Right cardiac atrium (tissue), 5 donors: Measurements from ENCODE around the gene FRMD4A. TPM values are rescaled to one million over a fixed set of nuclear protein-coding genes. Genes with fewer than 3 reads are reported as not detected.
"Not testable (repeated sequence)": the region's sequence is repeated elsewhere in the genome, so short reads cannot be mapped to it uniquely, and the experiment has no call there.

Experiments used
- ATAC-seq, 2 donors: fragments of 200-7000 bp; cut with Tn5 transposase; one replicate each; pipeline versions ENCODE4 v1.8.0 to v1.9.1; 2020; ENCODE audit warnings: moderate library complexity in 2 of 2, mild to moderate bottlenecking in 1 of 2
- DNase-seq, 3 donors: peaks; one replicate each; pipeline ENCODE4 v3.0.0-alpha.2; 2020
- H3K27ac ChIP-seq: one replicate; pipeline ENCODE4 v1.5.1; 2013; ENCODE audit warnings: mild to moderate bottlenecking, low read length, control low read depth, moderate library complexity
- H3K27me3 ChIP-seq: one replicate; pipeline ENCODE4 v1.6.1; 2013; ENCODE audit not compliant: control insufficient read depth, insufficient read depth
- H3K4me1 ChIP-seq: one replicate; pipeline ENCODE4 v1.6.1; 2013; ENCODE audit warnings: low read length; ENCODE audit not compliant: control insufficient read depth, insufficient read depth
- H3K4me3 ChIP-seq: one replicate; pipeline ENCODE4 v1.5.1; 2013; ENCODE audit warnings: low read length, control low read depth
- H3K9me3 ChIP-seq: one replicate; pipeline ENCODE4 v1.6.1; 2013; ENCODE audit warnings: low read length; ENCODE audit not compliant: control insufficient read depth
- WGBS: extraction: QIAGEN DNeasy Blood & Tissue Kit; methylation state at CpG from one replicate; pipeline ENCODE4 v1.1.7; 2013; 5-methylcytosine and 5-hydroxymethylcytosine counted together
- intact Hi-C, 4 donors: fragments of 100-400 bp; cut with DNase I; formaldehyde crosslinking; loops; one replicate each; pipeline versions ENCODE4 v1.11.0 to v1.14.0; 2022 to 2023
- polyA plus RNA-seq: library from polyadenylated mRNA; stranded (reverse); fragments of 200-250 nt; gene quantifications from one replicate; pipeline ENCODE4 v1.2.3, GENCODE V29; 2013
- total RNA-seq, 4 donors: library from RNA; stranded (reverse); fragmentation: NEBNext Ultra II Directional; extraction: Animal tissue kit (Norgen Biotek cat#: 25700); gene quantifications; one replicate each; pipeline ENCODE4 v1.2.1, GENCODE V29; 2021
- donor health status: healthy with polysubstance abuse.
- donor health status: DM: no; HTN: yes; CAD: no.
- donor health status: DM: no; HTN: no; CAD: no.
- donor health status: DM: no; HTN: yes; CAD: no; lungs with severe emphysema.
- donor health status: DM: yes; HTN: yes; CAD: no.

The FRMD4A gene
- total and polyA plus RNA-seq, 5 donors, result 14.8 to 30.3 (median 25.1) TPM

- H3K4me1 ChIP-seq, result no peaks in the 10 kb centered on the region
- WGBS, result 91% methylated on average over 4 of the region's 4 CpGs
- no peaks in the 10 kb centered on the region for H3K27me3 ChIP-seq
- H3K9me3 ChIP-seq, result no peaks in the 10 kb centered on the region
- intact Hi-C loops, result no loop called here
- ATAC-seq (no peak), DNase-seq (no peak)
- no peak overlapping the region for H3K27ac ChIP-seq
- H3K4me3 ChIP-seq, result no peak overlapping the region
Observed at GRCh38 chr10:14142606-14143250, 188.0 kb downstream of the FRMD4A start.

- H3K4me3 ChIP-seq, result no peak overlapping the region
- ATAC-seq (no peak), DNase-seq (no peak)
- no peaks in the 10 kb centered on the region for H3K4me1 ChIP-seq
- intact Hi-C loops, result no loop called here
- no peaks in the 10 kb centered on the region for H3K9me3 ChIP-seq
- 85% methylated on average over 5 of the region's 5 CpGs for WGBS
- no peaks in the 10 kb centered on the region for H3K27me3 ChIP-seq
- no peak overlapping the region for H3K27ac ChIP-seq
Observed at GRCh38 chr10:14141283-14141682, 189.4 kb downstream of the FRMD4A start.

- no peak for DNase-seq
- no peaks in the 10 kb centered on the region for H3K9me3 ChIP-seq
- WGBS, result 92% methylated on average over 3 of the region's 3 CpGs
- H3K4me1 ChIP-seq, result no peaks in the 10 kb centered on the region
- ATAC-seq, result no peak
- intact Hi-C loops, result no loop called here
- no peak overlapping the region for H3K27ac ChIP-seq
- H3K4me3 ChIP-seq, result no peak overlapping the region
- H3K27me3 ChIP-seq, result no peaks in the 10 kb centered on the region
Observed at GRCh38 chr10:14137391-14137790, 193.3 kb downstream of the FRMD4A start.

GRCh38 chr10:14135196-14135595, 195.5 kb downstream of the FRMD4A start:
- WGBS, result 45% methylated on average over 2 of the region's 2 CpGs
- H3K4me1 ChIP-seq, ATAC-seq, H3K27me3 ChIP-seq, intact Hi-C loops, DNase-seq, H3K4me3 ChIP-seq, H3K9me3 ChIP-seq, H3K27ac ChIP-seq: not testable (repeated sequence)

- no peak for DNase-seq
- no peak overlapping the region for H3K27ac ChIP-seq
- no peak overlapping the region for H3K4me3 ChIP-seq
- no peaks in the 10 kb centered on the region for H3K27me3 ChIP-seq
- no peaks in the 10 kb centered on the region for H3K4me1 ChIP-seq
- no peak for ATAC-seq
- intact Hi-C loops, result no loop called here
- no peaks in the 10 kb centered on the region for H3K9me3 ChIP-seq
- 84% methylated on average over 1 of the region's 1 CpG for WGBS
Observed at GRCh38 chr10:14134275-14134674, 196.4 kb downstream of the FRMD4A start.

- Histone ChIP-seq H3K27me3 (no peaks in the 10 kb centered on the region), H3K4me3 (no peak overlapping the region), H3K4me1 (no peaks in the 10 kb centered on the region), H3K9me3 (no peaks in the 10 kb centered on the region), H3K27ac (no peak overlapping the region)
- ATAC-seq (no peak), DNase-seq (no peak)
- intact Hi-C loops, result no loop called here
- WGBS, result 84% methylated on average over 14 of the region's 14 CpGs
Observed at GRCh38 chr10:14131261-14131960, 199.3 kb downstream of the FRMD4A start.

GRCh38 chr10:14129770-14130169, 201.0 kb downstream of the FRMD4A start:
- no peak overlapping the region for H3K27ac ChIP-seq
- no peak for ATAC-seq
- 79% methylated on average over 4 of the region's 4 CpGs for WGBS
- H3K27me3 ChIP-seq, result no peaks in the 10 kb centered on the region
- no peak overlapping the region for H3K4me3 ChIP-seq
- intact Hi-C loops, result no loop called here
- H3K9me3 ChIP-seq, result no peaks in the 10 kb centered on the region
- H3K4me1 ChIP-seq, result no peaks in the 10 kb centered on the region
- DNase-seq, result no peak

- Histone ChIP-seq H3K4me3 (no peak overlapping the region), H3K27me3 (no peaks in the 10 kb centered on the region), H3K9me3 (no peaks in the 10 kb centered on the region), H3K4me1 (no peaks in the 10 kb centered on the region), H3K27ac (no peak overlapping the region)
- intact Hi-C loops, result no loop called here
- DNase-seq (no peak), ATAC-seq (no peak)
- WGBS, result 90% methylated on average over 8 of the region's 8 CpGs
Observed at GRCh38 chr10:14128519-14128918, 202.2 kb downstream of the FRMD4A start.

GRCh38 chr10:14126697-14127440, 203.9 kb downstream of the FRMD4A start:
- intact Hi-C loops, result no loop called here
- no peaks in the 10 kb centered on the region for H3K27me3 ChIP-seq
- H3K4me1 ChIP-seq, result no peaks in the 10 kb centered on the region
- H3K4me3 ChIP-seq, result no peak overlapping the region
- no peaks in the 10 kb centered on the region for H3K9me3 ChIP-seq
- ATAC-seq (no peak), DNase-seq (no peak)
- 92% methylated on average over 6 of the region's 6 CpGs for WGBS
- no peak overlapping the region for H3K27ac ChIP-seq

GRCh38 chr10:14125564-14125963, 205.2 kb downstream of the FRMD4A start:
- H3K9me3 ChIP-seq, result no peaks in the 10 kb centered on the region
- 67% methylated on average over 6 of the region's 6 CpGs for WGBS
- DNase-seq (no peak), ATAC-seq (no peak)
- H3K27ac ChIP-seq, result no peak overlapping the region
- no peaks in the 10 kb centered on the region for H3K4me1 ChIP-seq
- H3K4me3 ChIP-seq, result no peak overlapping the region
- H3K27me3 ChIP-seq, result no peaks in the 10 kb centered on the region
- intact Hi-C loops, result no loop called here

GRCh38 chr10:14124941-14125340, 205.8 kb downstream of the FRMD4A start:
- no peaks in the 10 kb centered on the region for H3K27me3 ChIP-seq
- intact Hi-C loops, result no loop called here
- no peak for DNase-seq
- no peaks in the 10 kb centered on the region for H3K4me1 ChIP-seq
- ATAC-seq, result no peak
- H3K4me3 ChIP-seq, result no peak overlapping the region
- no peaks in the 10 kb centered on the region for H3K9me3 ChIP-seq
- H3K27ac ChIP-seq, result no peak overlapping the region
- WGBS, result 66% methylated on average over 7 of the region's 7 CpGs
